Activated T-cell treated with anti-CD3 and anti-CD28 coated beads for 48 hours (primary cell): ENCODE data around the gene CDH8.

ENCODE experiments used
- DNase-seq: peaks from one replicate; pipeline ENCODE4 v3.0.0-alpha.2; 2020; ENCODE audit warnings: low read depth

Gene CDH8, protein sequence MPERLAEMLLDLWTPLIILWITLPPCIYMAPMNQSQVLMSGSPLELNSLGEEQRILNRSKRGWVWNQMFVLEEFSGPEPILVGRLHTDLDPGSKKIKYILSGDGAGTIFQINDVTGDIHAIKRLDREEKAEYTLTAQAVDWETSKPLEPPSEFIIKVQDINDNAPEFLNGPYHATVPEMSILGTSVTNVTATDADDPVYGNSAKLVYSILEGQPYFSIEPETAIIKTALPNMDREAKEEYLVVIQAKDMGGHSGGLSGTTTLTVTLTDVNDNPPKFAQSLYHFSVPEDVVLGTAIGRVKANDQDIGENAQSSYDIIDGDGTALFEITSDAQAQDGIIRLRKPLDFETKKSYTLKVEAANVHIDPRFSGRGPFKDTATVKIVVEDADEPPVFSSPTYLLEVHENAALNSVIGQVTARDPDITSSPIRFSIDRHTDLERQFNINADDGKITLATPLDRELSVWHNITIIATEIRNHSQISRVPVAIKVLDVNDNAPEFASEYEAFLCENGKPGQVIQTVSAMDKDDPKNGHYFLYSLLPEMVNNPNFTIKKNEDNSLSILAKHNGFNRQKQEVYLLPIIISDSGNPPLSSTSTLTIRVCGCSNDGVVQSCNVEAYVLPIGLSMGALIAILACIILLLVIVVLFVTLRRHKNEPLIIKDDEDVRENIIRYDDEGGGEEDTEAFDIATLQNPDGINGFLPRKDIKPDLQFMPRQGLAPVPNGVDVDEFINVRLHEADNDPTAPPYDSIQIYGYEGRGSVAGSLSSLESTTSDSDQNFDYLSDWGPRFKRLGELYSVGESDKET

DNA sequence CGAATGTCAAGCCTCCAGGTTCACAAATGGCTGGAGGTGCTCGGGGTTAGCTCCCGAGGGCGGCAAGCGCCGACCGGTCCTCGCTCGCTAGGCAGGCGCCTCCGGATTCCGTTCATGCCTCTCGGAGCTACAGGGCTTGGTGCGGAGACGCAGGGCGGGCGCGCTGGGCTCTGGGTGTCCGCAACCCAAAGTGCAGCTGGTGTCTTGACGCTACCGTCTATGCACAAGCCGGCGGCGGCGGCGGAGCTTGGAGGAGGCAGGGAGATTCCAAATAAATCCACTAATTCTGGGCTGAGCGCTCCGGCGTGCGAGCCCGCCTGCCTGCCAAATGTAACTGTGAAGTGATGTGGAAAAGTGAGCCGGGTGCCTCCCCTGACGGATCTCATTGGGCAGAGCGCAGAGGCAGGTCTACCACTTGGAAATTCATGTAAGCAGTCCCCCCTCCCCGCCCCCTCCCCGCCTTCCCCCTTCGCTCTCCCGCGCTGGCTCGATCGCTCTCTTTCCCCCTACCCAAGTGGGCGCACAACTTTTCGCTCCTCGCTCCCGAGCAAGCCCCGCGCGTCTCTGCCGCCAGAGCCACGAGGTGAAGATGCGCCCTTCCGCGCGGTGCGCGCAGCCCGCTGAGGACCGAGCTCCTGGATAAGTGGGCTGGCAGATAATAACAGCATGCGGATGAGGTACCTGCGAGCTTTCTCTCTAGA, at the start of gene CDH8:
CDH8 (minus strand) TSS at position 338 of the 701 bp plus-strand sequence. CDS start 15,035 bp downstream, outside the sequence.
- DNase-seq, result no peak

DNA sequence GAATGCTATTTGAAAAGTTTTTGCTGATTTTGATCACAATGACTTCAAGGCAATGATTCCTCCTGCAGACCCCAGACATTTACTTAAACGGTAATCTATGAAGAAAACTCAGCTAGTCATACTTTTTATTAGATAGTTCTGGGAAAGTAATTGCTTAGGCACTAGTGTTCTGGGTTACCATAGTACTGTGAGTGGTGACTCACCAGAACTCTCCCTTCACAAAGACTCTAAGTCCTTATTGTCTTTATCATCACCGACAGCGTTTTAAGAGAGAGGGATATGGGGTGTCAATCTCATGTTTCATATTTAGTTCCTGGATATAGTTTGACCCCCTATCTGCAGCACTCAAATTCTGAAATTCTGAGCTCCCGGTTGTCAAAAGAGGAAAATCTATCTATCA, 43.0 kb upstream of the CDH8 start:
- DNase-seq, result no peak

DNA sequence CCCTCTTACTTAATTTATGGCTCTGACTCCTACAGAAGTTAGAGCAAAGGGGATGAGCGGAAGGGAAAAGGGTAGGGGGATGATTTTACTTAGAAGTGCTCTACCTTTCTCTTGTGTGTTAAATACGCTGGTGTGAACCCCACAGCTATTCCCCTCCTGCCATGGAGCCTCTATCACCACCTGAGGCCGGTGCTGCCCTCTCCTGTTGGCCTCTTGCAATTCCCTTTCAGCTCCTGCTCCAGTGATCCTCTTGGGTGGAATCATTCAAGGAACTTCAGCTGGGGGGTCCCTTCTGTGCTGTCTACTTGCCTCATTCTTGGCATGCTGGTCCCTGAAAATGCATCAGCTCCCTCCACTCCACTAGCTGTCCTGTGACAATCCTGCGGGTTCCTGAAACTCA, 41.8 kb upstream of the CDH8 start:
- no peak for DNase-seq

DNA sequence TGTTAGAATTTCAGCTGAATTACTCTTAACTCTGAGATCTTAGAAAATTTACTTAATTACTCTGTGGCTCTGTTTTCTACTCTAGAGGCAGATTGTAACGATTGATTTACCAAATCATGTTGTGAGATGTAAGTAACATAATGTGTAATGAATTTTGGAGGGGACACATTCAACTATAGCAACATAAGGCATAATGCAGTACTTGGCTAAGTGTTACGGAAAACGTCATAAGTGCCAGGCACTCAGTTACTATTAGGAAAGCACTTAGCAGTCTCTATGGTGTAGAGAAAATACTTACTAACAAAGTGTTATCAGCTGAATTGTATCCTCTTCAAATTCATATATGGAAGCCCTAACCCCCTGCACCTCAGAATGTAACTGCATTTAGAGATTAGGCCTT, 40.6 kb upstream of the CDH8 start:
- DNase-seq, result no peak

DNA sequence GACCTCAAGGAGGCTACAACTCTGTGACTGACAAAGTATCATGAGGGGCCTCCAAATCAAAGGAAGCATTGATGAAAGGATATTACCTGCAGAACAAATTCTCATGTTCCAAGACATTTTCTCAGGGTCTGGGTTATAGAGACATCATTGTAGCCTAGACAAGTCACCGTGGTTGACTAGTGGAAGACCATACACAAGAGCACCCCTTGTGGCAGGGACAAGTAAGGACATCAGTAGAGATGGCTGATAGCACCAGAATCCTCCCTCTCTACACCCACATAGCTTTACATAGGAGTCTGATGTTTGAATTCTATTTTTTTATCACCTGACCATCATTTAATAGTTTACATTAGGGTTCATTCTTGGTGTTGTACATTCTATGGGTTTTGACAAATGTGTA, 32.5 kb upstream of the CDH8 start:
- no peak for DNase-seq

DNA sequence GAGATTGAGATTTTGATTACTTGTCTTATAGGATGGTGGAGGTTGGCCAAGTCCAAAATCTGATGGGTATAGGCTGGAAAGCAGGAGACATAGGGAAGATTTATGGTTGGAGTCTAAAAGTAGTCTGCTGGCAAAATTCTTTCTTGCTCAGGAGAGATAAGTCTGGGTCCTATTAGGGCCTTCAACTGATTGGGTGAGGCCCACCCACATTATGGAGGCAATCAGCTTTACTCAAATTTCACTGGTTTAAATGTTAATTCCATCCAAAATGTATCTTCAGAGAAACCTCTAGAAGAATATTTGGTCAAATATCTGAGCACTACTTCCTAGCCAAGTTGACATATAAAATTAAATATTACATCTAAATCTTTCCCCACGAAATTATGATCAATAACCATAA, 31.7 kb upstream of the CDH8 start:
- DNase-seq, result no peak

DNA sequence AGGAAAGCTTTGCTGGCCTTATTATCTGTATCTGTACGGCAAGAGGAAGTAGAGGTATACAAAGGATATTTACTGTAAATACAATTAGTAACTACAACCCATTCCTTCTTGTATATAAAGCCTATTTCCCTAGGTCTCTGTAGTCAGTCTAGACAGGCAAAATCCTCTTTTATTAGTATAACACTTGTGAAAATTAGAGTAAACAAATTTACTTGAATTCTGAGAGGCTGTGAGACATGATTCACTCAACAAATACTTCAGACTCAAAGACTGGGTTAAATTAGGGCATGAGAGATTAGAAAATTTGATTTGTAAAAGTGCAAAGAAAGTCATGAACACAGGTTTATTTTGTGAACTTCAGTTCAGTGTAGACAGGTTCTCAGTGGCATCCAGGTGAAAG, 30.9 kb upstream of the CDH8 start:
- no peak for DNase-seq

DNA sequence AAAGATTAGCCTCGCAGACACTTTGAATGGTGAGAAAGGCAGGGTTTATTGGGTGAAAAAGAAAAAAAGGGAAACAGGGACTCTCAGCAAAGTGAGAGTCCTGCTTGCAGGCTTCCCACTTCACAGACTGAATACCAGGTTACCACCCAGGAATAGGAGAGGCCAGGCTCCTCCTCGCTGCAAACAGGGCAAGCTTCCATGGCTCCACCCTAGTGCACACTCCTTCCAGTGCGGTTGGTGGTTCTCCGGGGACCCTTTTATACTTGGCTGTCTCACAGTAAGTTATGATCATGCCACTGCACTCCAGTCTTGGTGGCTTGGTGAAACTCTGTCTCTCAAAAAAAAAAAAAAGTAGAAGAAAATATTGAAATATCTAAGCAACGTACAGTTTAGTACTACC, 30.5 kb upstream of the CDH8 start:
- no peak for DNase-seq

DNA sequence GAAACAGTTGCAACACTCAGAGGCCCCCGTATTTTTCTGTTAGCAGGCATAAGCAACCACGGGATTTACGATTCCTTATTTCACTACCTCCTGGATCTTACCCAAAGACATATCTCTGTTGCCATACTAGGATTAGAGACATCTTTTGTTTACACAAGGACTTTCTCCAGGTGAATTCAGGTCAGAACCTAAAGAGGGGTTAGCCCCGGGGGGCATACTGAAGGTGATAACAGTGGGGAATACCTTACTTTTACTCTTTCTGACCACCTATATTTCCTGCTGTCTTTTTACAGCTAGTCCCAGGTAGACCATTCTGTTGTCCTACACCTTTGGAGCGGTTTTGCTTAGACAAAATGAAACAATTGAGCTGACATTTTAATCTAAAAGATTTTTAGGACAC, 27.9 kb upstream of the CDH8 start:
- no peak for DNase-seq

DNA sequence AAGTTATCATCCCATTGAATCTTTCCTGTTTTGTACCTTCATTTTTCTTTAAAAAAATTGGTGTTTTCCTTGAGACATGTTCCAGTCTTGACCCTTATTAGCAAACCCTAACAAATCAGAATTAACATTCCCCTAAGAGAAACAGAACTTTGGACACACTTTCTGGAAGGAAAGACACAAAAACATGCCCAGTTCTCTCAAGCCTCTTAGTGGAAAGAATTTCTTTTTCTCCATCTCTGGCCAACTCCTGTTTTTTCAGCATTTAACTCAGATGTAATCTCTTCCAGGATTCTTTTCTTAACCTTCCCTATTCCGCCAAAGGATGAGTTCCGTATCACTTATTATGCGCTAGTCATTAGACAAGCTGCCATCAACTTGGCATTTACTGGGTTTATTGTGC, 23.9 kb upstream of the CDH8 start:
- DNase-seq, result no peak

DNA sequence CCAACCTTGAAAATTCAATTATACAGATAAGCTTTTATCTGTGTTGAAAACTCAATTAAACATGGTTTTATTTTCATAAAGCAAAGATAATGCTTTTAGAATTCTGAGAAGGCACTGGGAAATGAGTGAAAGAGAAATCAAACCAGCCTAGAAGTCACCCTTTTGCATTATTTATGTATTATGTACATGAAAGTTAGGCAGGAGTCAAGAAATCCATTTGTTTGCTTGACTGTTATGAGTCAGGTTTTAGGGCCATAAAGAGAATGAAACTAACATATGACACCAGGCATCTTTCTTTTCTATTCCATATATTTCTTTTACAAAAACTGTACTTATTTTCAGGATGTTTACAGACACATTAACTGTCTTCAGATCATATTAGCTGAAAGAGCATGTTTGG, 23.3 kb upstream of the CDH8 start:
- DNase-seq, result no peak

DNA sequence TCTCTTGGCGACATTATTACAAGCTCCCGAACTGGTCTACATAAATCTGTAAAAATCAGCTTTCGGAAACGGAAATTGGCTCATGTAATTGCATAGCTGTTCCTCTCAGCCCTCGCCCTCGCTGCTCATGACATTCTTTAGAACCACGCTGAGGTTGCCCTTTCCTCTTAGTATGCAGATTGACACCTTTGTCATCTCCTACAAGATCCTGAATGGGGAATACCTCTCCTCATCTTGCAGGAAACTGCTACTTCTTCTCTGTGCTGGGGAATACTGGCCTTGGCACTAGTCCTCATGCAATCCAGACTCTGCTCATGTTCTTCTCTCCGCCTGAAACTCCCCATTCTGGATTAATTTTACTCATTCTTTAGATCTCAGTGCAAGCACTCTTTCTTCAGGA, 22.2 kb upstream of the CDH8 start:
- DNase-seq, result no peak

DNA sequence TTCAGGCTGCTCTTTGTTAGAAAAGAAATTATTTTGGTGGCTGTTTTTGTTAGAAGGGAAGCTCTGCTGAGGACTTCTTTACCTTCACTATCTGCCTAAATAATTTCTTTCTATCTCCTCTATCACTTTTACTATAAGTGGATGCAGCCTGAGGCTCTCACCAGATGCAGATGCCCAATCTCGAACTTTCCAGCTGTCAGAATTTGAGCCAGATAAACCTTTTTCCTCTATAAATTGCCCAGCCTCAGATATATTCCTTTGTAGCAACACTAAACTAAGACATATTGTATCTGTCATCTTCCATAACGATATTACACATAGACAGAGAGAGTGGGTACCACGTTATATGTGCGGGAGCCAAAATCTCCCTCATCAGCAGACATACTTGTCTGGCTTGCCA, 15.7 kb upstream of the CDH8 start:
- DNase-seq, result no peak

DNA sequence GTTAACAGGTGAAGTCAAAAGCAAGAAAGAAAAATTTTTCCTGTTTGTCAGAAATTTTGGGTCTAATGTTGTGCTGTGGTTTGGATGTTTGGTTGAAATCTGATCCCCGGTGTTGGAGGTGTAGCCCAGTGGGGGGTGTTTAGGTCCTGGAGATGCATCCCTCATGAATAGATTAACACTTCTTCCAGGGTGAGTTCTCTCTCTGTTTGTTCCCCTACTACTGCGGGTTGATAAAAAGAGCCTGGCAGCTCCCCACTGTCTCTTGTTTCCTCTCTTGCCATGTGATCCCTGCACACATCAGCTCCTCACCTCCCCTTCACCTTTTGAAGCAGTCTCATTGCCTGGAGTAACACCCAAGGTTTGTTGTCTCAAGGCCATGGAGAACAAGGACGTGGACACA, 14.6 kb upstream of the CDH8 start:
- DNase-seq, result no peak

DNA sequence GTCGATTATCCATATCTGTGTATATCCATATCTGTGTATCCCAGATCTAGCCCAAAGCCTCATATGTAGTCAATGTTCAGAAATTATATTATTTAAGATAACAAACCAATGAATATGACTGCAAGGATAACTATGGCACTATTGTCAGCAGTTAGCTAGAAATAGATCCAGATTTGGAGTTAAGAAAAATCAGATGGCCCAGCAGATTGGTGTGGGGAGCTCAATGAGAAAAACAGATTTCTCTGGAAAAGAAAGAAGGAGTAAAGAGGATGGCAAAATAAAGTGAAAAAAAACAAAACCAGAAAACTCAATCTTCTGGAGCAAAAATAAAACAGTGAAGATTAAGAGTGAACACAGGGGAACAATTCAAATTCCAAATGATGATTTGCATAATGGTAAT, 10.6 kb upstream of the CDH8 start:
- DNase-seq, result no peak

DNA sequence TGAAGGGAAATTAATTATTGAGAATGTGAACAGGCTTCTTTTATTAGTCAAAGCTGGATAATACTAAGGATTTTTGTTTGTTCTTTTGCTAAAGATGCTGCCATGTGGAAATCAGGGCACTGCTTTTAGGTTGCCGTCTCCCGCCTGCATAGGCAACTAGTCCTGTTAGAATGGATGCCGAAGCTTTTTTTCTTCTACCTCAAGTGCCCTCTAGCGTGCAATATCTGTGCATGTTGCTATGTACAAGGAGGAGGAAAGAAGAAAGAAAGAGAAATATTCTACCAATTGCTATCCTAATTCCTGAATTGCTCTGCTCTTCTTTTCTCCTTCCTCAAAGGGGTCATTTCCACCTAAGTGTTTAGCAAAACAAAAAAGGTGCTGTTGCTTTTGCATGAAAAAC, 5.2 kb upstream of the CDH8 start:
- no peak for DNase-seq

DNA sequence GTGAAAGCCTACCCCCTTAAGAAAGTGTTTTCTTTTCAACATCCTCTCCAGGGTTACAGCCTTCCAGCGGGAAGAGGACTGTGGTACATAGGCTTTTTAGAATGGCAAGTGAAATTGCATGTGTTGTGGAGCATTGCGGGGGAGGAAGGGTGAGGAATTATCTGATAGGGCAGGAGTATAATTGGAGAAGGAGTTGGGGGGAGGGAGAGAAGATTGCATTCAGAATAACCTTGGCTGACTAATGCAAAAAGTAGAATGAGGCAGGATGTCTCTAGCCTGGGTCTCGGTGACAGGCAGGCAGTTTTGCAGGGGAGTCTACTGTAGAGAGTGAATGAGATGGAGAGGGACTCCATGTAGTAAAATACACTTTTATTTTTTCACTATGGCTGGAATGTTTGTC, 2.4 kb upstream of the CDH8 start:
- DNase-seq, result no peak

DNA sequence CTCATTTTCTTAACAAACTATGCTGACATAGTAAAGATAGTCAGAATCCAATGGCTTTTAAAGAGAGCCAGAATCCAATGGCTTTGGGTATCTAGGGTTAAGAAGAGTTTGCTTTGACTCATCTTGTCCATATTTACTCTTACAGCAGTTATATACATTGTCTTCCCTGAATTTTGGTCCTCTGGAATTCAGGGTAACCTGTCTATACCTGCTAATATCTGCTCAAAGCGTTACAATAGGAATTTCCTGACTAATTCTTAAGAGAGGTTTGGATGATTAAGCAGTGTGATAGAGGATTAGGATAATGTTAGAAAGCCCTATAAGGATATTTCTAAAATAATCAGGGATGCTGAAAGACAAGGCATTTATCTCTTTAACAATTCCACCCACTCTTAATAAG, 2.0 kb upstream of the CDH8 start:
- no peak for DNase-seq

DNA sequence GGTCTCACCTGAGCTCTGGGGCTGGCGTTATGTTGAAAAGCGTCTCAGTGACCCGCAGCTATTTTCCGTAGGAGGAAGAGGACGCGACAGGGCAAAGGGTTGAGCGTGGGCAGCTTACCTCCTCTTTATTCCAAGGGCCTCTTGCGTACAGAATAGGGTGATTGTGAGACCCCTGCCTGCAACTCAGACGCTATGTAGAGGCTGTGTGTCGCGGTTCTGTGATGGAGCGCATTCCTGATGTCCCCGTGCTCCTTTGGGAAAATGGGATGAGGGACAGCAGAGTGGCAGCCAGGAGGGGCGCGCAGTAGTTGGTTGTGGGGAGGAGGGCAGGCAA, 531 bp upstream of the CDH8 start:
- no peak for DNase-seq

DNA sequence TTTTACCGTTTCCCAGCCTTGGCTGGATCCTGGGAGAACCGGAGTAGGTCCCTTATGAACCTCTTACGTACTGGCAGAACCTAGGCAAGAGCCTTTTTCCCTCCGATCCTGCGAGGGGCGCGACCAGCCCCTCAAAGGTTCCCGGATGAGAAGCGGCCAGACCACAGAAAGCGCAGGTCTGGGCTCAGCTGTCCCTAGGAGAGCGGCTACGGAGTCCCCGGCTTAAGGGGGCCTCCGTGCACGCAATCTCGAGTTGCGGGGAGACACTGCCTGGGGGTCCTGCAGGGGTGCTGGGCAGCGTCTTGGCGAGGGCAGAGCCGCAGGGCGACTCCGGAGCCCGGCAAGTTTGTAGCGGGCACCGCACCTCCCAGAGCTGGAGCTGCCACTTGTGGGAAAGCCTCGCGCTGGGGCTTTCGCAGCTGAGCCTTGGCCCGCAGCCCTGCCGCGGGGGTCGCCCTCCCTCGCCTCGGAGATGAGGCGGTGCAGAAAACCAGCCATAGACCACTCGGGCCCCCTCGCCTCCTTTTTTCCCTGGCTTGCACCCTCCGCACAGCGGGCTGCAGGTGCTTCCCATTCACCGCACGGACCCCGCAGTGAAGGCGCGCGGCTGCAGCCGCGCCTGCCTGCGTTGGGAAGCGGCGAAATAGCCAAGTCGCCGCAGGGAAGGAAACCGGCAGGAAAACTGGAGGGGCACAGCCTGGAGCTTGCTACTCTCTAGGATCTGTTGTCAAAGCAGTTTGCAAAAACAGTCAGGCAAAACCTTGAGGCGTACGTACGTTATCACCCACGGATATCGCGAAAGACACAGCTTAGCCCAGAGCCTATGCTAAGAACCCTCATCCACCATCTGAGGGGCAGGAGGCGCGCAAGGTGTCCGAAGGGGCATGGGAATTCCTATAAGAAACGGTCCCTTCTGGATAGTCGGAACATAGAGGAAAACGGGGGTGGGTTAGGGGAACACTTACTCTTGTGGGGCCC, 834 bp downstream of the CDH8 start:
- no peak for DNase-seq

DNA sequence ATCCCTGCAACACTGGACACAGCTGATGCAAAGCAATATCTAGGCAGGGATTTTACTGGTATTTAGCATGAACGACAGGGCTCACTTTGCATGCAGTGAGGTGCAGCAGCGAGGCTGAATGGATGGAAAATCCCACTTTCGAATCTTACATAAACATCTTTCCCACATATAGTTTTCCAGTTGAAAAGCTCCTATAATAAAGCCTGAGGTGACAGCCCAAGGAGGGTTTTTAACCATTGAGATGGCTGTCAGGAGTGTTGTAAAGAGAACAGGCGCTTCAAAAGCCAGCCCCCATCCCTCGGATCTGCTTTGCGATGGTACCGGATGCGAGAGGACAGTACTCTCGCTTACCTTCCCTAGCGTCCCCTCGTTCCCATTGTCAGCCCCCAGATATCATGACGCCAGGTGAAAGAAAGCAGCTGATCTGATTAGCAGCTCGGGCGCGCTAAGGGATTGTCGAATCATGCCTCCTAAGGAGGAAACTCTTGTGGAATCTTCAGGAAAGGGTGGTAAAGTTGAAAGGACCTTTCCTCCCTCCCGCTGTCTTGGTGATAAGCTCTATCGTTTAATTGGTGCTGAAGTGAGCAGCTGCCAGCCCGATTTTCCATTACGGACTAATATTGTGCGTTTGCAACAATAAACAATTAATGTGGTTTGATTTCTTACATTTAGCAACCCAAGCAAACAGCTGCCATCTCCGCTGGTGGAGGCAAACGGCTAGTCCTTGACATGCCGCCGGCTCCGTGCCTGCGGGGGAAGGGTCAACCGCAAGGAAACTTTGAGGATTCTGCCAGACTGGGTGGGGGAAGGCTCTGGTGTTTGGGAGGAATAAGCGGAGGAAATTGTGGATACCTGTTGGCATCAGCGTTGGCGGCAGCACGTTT, 1.8 kb downstream of the CDH8 start:
- DNase-seq, result no peak
